HL-60 (cell line): ENCODE results near the gene ZNF358.

Experiments used
- DNase-seq, 2 experiments: peaks; one replicate each; pipeline ENCODE4 v3.0.0-alpha.2; 2010 to 2020; ENCODE audit warnings: low read depth in 1 of 2, low spot score in 1 of 2
- H3K27ac ChIP-seq: fragments of 250-450 bp; sonication (Bioruptor Pico); replicated peaks from 2 replicates; pipeline ENCODE4 v1.5.1; 2020; ENCODE audit warnings: mild to moderate bottlenecking, moderate library complexity
- H3K27me3 ChIP-seq: fragments of 250-450 bp; sonication (Bioruptor Pico); 2 replicates; pipeline ENCODE4 v1.5.1; 2021; ENCODE audit warnings: mild to moderate bottlenecking, moderate library complexity; ENCODE audit not compliant: insufficient read depth, poor library complexity, severe bottlenecking
- H3K4me3 ChIP-seq: replicated peaks from 2 replicates; pipeline ENCODE4 v1.5.1; 2011; ENCODE audit warnings: mild to moderate bottlenecking, control low read depth, low read length; ENCODE audit not compliant: insufficient read depth
- GABPA ChIP-seq: IDR thresholded peaks from 2 replicates; pipeline ENCODE4 v1.6.1; 2012; ENCODE audit warnings: low read depth
- POLR2AphosphoS5 ChIP-seq: IDR thresholded peaks from 2 replicates; pipeline ENCODE4 v1.6.1; 2012; ENCODE audit warnings: low read depth
- SPI1 ChIP-seq: IDR thresholded peaks from 2 replicates; pipeline ENCODE4 v1.6.1; 2012; ENCODE audit warnings: low read depth, mild to moderate bottlenecking, borderline replicate concordance
- TF ChIP-seq, protein P1 (sequence below): IDR thresholded peaks from one replicate; pipeline ENCODE4 v1.5.1; 2011; ENCODE audit warnings: low read length, control low read depth, inconsistent platforms; ENCODE audit not compliant: insufficient read depth
- TF ChIP-seq, protein P2 (sequence below): IDR thresholded peaks from 2 replicates; pipeline ENCODE4 v1.6.1; 2012; ENCODE audit warnings: low read depth; ENCODE audit not compliant: insufficient replicate concordance

ZNF358 gene

DNA sequence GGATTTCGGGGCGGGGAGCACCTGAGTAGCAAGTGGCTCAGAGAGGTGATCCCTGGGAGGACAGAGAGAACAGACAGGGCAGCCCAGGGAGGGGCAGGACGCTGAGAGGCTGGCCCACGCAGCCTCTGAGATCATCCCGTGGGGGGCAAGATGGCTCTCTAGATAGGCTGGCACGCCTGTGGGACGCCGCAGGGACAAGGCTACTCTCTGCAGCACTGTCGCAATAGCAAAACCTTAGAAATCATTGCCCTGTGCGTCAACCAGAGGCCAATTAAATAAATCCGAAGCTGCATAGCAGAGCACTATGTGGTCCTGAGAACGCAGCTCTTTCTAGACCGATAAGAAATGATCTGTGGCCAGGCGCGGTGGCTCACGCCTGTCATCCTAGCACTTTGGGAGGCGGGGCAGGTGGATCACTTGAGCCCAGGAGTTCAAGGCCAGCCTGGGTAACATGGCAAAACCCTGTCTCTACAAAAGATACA, 32.1 kb upstream of the ZNF358 start:
- peak; percentile 44 to 49 for DNase-seq
- TF ChIP-seq, protein P1, sequence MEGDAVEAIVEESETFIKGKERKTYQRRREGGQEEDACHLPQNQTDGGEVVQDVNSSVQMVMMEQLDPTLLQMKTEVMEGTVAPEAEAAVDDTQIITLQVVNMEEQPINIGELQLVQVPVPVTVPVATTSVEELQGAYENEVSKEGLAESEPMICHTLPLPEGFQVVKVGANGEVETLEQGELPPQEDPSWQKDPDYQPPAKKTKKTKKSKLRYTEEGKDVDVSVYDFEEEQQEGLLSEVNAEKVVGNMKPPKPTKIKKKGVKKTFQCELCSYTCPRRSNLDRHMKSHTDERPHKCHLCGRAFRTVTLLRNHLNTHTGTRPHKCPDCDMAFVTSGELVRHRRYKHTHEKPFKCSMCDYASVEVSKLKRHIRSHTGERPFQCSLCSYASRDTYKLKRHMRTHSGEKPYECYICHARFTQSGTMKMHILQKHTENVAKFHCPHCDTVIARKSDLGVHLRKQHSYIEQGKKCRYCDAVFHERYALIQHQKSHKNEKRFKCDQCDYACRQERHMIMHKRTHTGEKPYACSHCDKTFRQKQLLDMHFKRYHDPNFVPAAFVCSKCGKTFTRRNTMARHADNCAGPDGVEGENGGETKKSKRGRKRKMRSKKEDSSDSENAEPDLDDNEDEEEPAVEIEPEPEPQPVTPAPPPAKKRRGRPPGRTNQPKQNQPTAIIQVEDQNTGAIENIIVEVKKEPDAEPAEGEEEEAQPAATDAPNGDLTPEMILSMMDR: no peak
- TF ChIP-seq SPI1: no peak
- TF ChIP-seq, protein P2, sequence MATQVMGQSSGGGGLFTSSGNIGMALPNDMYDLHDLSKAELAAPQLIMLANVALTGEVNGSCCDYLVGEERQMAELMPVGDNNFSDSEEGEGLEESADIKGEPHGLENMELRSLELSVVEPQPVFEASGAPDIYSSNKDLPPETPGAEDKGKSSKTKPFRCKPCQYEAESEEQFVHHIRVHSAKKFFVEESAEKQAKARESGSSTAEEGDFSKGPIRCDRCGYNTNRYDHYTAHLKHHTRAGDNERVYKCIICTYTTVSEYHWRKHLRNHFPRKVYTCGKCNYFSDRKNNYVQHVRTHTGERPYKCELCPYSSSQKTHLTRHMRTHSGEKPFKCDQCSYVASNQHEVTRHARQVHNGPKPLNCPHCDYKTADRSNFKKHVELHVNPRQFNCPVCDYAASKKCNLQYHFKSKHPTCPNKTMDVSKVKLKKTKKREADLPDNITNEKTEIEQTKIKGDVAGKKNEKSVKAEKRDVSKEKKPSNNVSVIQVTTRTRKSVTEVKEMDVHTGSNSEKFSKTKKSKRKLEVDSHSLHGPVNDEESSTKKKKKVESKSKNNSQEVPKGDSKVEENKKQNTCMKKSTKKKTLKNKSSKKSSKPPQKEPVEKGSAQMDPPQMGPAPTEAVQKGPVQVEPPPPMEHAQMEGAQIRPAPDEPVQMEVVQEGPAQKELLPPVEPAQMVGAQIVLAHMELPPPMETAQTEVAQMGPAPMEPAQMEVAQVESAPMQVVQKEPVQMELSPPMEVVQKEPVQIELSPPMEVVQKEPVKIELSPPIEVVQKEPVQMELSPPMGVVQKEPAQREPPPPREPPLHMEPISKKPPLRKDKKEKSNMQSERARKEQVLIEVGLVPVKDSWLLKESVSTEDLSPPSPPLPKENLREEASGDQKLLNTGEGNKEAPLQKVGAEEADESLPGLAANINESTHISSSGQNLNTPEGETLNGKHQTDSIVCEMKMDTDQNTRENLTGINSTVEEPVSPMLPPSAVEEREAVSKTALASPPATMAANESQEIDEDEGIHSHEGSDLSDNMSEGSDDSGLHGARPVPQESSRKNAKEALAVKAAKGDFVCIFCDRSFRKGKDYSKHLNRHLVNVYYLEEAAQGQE: no peak
- TF ChIP-seq POLR2AphosphoS5: no peak
- no peak for TF ChIP-seq GABPA
- Histone ChIP-seq H3K27ac (no peak overlapping the region), H3K4me3 (no peak overlapping the region), H3K27me3 (peaks cover 6% of the 10 kb centered on the region)

DNA sequence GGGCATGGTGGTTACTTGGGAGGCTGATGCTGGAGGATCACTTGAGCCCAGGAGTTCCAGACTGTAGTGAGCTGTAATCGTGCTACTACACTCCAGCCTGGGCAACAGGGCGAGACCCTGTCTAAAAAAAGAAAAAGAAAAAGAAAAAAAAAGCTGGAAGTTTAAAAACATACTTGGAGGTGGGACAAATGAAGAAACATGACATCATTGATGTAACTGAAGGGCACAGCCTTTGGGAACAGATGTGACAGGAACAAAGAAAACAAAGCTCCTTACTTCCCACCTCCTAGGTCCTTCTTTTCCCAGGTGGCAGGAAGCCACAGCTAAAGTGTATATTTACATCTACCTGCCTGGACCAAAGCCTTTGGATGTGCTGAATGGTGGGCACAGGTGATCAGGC, 29.0 kb upstream of the ZNF358 start:
- no peak overlapping the region for H3K27ac ChIP-seq
- no peak overlapping the region for H3K4me3 ChIP-seq
- peaks cover 6% of the 10 kb centered on the region for H3K27me3 ChIP-seq
- no peak for DNase-seq
- TF ChIP-seq SPI1 (no peak), POLR2AphosphoS5 (no peak), GABPA (no peak)
- TF ChIP-seq, protein P1: no peak
- TF ChIP-seq, protein P2: no peak

DNA sequence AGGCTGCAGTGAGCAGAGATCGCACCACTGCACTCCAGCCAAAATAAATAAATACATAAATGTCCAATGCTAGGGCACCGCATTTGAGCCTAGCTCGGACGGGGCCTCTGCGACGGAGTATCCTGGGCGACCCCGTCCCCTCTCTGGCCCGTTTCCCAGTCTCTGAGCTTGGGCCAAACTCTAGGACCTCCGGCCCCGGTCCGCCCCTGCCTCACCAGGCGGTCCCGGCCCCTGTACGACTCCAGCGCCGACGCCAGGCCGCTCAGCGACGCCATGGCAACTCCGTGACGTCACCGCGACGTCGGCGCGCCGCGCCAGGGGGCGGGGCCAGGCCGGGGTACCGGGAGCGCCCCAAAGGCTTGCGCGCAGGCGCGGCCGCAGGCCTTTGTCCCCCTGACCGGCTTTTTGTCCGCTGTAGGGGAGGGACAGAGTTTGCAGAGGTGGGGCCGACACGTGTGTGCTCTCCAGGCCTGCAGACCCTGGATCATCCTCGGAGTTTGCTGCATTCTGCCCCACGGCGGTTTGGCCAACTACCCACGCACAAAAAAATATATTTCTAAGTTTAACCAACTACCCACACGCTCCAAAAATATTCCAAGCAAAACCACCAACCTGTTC, 27.1 kb upstream of the ZNF358 start, which contains the start of gene PEX11G:
PEX11G (minus strand) TSS at position 300 of the 618 bp plus-strand sequence; CDS start at position 275, 25 bp downstream.
- peak within 1 kb of the TSS; percentile 33; the same call in 1 of the 2 replicates for H3K27ac ChIP-seq
- H3K4me3 ChIP-seq: no peak within 1 kb of the TSS
- TF ChIP-seq, protein P2: no peak
- TF ChIP-seq, protein P1: no peak
- no peak for TF ChIP-seq POLR2AphosphoS5
- TF ChIP-seq GABPA: no peak
- no peak for TF ChIP-seq SPI1
- peak in 1 of 2 experiments; percentile 59 for DNase-seq
- H3K27me3 ChIP-seq: no peaks in the 10 kb centered on the region
